LNCAP (cell line): ENCODE data around the gene STMN3.

Source experiments
- CTCF ChIP-seq: fragments of 450-650 bp; IDR thresholded peaks from 2 replicates; pipeline ENCODE4 v1.5.1; 2017; ENCODE audit warnings: mild to moderate bottlenecking

The STMN3 gene

DNA sequence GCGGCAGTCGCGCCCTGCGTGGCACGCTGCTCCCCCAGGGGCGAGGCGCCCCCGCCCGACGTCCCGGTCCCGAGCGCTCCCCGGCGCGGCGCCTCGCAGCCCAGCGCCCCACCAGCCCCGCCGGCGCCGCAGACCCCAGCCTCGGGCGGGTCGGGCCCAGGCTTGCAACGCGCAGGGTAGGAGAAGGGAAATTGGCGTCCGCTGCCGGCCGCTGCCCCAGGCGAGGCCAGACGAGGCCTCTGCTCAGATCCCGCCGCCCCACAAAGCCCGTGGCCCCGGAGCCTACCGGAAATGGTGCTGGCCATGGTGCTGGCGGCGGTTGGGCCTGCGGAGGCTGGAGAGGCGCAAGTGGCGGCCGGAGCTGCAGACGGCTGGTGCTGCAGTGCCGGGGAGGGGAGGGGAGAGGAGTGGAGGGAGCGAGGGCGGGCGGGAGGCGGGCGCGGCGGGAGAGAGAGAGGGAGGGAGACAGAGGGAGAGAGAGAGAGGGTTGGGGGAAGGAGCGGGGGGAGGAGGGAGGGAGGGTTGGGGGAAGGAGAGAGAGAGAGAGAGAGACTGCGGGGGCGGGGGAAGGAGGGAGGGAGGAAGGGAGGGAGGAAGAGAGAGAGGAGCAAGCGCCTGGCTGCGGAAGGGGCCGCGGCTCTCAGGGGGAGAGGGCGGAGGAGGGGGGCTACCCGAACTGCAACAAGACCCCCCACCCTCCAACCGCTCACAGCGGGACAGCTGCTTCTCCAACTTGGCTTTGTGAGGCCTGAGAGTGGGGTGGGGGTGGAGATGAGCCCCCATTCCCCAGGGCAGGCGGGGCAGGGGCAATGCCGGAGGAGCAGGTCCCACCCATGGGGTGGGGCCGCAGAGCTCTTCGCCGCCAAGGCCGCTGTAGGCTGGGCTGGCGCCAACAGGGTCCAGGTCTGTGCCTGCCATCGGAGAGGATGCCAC, at the start of gene STMN3:
Gene STMN3 (minus strand): TSS at position 384 of the 933 bp plus-strand sequence. CDS start 79 bp downstream, at position 305.
- TF ChIP-seq CTCF = no peak

DNA sequence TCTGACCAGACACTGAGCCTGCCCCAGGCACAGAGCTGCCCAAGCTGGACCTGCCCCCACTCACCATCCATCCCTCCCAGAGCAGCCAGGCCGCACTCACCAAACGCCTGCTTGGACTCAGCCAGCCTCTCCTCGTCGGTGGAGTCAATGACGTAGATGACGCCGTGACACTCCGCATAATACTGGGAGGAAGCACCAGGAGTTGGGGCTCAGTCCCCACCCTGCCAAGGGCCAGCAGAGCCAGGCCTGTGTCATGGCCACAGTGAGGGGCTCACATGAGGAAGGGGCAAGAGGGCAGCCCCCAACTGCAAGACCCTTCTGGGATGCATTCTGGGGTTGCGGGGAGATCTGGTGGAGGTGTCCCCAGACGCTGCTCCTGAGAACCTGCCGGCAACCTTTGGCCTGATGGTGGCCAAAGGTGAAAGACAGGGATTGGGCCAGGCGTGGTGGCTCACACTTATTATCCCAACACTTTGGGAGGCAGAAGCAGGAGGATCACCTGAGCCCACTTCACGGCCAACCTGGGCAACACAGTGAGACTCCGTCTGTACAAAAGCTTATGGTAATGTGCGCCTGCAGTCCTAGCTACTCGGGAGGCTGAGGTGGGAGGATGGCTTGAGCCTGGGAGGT, 48.9 kb upstream of the STMN3 start:
- no peak for TF ChIP-seq CTCF

DNA sequence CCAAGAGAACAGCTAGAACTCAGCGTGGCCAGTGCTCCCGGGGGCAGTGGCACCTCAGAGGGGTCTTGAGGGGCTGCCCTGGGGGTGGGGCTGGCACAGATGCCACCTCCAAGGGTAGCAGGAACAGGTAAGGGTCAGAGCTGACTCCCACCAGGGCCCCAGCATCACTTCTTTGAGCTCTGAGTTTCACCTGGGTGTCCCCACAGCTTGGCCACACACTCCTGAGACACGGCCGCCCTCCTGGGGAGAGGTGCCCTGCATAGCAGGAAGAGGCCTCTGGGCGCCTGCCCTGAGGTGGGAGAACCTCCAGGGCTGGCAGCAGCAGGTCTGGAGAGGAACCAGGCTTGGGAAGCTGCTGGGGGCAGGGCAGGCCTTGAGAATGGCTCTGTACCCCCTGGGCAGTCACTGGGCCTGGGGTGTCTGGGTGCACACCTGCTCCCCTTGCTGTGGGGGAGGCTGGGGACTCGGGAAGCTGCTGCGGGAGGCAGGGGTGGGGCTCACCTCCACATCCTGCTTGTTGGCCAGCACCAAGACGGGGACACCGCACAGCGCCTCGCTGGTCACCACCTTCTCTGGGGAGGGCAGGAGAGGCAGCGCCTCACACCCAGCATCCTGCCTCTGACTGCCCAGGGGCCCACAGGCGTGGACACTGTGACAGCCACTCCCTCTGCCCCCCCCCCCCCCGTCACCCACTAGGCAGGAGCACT, 48.3 kb upstream of the STMN3 start:
- no peak for TF ChIP-seq CTCF

DNA sequence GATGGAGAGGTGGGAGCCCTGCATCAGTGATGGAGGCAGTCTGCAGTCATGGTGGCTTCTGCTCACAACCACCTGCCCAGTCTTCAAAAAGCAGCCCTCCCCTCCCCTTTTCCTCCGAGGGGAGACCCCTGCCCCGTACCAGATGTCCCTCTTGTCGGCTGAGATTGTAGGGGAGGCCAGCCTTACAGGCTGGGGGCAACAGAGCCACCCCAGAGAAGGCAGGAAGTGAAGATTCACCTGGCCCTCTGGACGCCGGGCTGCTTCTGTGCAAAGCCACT, 47.8 kb upstream of the STMN3 start:
- TF ChIP-seq CTCF = no peak

DNA sequence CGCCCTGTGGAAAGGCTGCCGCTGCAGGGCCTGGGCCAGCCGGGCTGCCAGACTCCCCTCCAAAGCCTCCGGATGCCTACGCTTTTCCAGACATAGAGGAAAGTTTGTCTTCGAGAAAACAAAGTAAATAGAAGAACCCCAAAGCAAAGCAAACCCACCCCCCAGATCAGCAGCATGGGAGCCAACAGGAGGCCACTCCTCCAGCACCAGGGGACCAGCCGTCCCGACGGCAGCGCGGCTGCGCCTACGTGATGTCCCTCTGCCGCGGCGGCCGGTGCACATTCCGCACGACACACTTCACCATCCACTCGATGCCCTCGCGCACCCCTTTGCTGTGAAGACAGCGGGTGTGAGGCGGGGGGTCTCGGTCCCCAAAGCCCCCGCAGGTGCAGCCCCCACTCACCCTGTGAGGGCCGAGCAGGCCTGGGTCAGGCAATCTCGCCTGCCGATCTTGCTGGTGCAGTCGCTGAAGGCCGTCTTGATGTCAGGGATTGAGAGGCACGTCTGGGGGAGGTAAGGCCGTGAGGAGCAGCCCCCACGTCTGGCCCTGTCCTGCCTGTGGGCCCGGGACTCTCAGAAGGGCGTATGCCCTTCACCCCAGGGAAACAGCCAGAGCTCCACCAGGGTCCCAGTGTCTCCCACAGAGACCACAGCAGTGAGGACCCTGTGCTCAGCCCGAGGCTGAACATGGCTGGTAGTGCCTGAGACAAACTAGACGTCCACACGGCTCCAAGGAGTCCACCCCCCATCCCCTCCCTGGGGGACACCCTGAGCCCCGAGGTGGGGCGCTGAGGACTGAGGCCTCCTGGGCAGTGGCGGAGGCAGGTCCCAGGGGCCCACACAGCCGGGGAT, 47.2 kb upstream of the STMN3 start:
- TF ChIP-seq CTCF = no peak

DNA sequence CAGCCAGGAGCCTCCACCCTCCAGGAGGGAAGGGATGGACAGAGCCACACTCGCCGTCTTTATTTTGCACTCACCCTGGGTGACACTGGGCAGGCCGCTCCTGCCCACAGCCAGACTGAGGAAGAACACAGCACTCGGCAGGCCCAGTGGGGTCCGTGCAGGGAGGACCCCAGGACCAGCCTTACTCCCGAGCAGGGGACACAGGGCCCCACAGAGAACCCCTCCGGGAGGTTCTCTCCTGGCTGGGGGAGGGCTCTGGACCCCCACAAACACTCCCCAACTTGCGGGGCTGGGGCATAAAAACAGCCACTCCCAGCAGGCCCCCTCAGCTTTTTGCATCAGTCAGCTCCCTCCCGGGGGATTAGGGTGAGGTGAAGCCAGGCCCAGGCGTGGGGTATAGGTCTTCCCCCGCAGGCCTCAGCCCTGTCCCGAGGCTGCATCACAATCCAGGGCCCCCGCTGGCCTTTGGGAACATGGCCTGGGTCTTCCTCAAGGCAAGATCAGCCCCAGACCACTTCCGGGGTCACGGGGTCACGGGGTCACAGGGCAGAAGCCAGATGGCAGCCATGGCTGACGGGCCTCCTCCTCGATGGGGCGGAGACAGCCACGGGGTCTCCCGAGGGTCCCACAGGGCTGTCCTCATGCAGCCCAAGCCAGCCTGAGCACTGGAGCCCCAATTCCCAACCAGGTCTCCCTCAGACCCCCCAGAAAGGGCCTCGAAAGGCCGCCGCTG, 46.4 kb upstream of the STMN3 start:
- TF ChIP-seq CTCF = no peak
